CD4-positive, alpha-beta T cell (primary cell): ENCODE data around the gene MSGN1. TPM values are rescaled to one million over a fixed set of nuclear protein-coding genes. Genes with fewer than 3 reads are reported as not detected.

Experiments used
- ATAC-seq: fragments of 200-7000 bp; cut with Tn5 transposase; one replicate; pipeline ENCODE4 v1.10.0; 2022; ENCODE audit warnings: mild to moderate bottlenecking; ENCODE audit not compliant: poor library complexity
- CTCF ChIA-PET: fragments of 350-600 bp; sonication (Branson Sonifier 250); formaldehyde crosslinking; loops from one replicate; lab custom pipeline; 2021; ENCODE audit warnings: antibody characterized with exemption, inconsistent platforms; lab: Charles Lee
- POLR2A ChIA-PET: fragments of 350-600 bp; sonication (Branson Sonifier 250); formaldehyde crosslinking; loops from one replicate; lab custom pipeline; 2021; ENCODE audit warnings: antibody characterized with exemption, inconsistent platforms; lab: Charles Lee
- DNase-seq, 14 experiments: peaks; one replicate each; pipeline ENCODE4 v3.0.0-alpha.2; 2013 to 2020; ENCODE audit warnings: mixed read lengths in 2 of 14
- H3K27ac ChIP-seq, 2 donors: one replicate each; pipeline versions ENCODE4 v1.5.1 to v1.7.0; 2013; ENCODE audit warnings: low read length in 2 of 2, low read depth in 1 of 2, mild to moderate bottlenecking in 1 of 2
- H3K27me3 ChIP-seq, 2 experiments: 1 replicate in 1 of 2; 2 replicates in 1 of 2; pipeline versions ENCODE4 v1.6.1 to v1.7.0; 2013; ENCODE audit warnings: low read length in 2 of 2, control low read depth in 1 of 2, mild to moderate bottlenecking in 1 of 2, moderate library complexity in 1 of 2; ENCODE audit not compliant: insufficient read depth in 2 of 2, control insufficient read depth in 1 of 2
- H3K36me3 ChIP-seq: one replicate; pipeline ENCODE4 v1.6.1; 2013; ENCODE audit warnings: low read length, control low read depth; ENCODE audit not compliant: insufficient read depth
- H3K4me1 ChIP-seq: one replicate; pipeline ENCODE4 v1.6.1; 2013; ENCODE audit warnings: low read length, control low read depth; ENCODE audit not compliant: insufficient read depth
- H3K4me3 ChIP-seq: one replicate; pipeline ENCODE4 v1.5.1; 2013; ENCODE audit warnings: mild to moderate bottlenecking, low read length, moderate library complexity
- H3K9me3 ChIP-seq, 2 experiments: 1 replicate in 1 of 2; 2 replicates in 1 of 2; pipeline versions ENCODE4 v1.6.1 to v1.7.0; 2013; ENCODE audit warnings: low read length in 2 of 2, mild to moderate bottlenecking in 2 of 2, control low read depth in 1 of 2, moderate library complexity in 1 of 2; ENCODE audit not compliant: control insufficient read depth in 1 of 2, insufficient read depth in 1 of 2
- H3K27ac Mint-ChIP-seq: one replicate; pipeline ENCODE4 v1.8.0; 2020; ENCODE audit warnings: mixed read lengths
- H3K27me3 Mint-ChIP-seq: one replicate; pipeline ENCODE4 v1.8.0; 2021; ENCODE audit warnings: mixed read lengths
- H3K36me3 Mint-ChIP-seq: one replicate; pipeline ENCODE4 v1.8.0; 2021; ENCODE audit warnings: low read depth, mixed read lengths
- H3K4me1 Mint-ChIP-seq: one replicate; pipeline ENCODE4 v1.8.0; 2021; ENCODE audit warnings: low read depth, mixed read lengths
- H3K4me3 Mint-ChIP-seq: one replicate; pipeline ENCODE4 v1.8.0; 2020; ENCODE audit warnings: mild to moderate bottlenecking, mixed read lengths
- H3K9me3 Mint-ChIP-seq: one replicate; pipeline ENCODE4 v1.8.0; 2020; ENCODE audit warnings: mixed read lengths
- intact Hi-C, 2 experiments: fragments of 100-400 bp; cut with DNase I in 1 of 2; cut with micrococcal nuclease in 1 of 2; formaldehyde crosslinking; loops; one replicate each; pipeline versions ENCODE4 v1.15.1 to v1.9.0; 2023 to 2025; cut with DNase I, micrococcal nuclease
- total RNA-seq, 174 experiments: library from RNA in 2 of 174; stranded (reverse) in 2 of 174; gene quantifications; one replicate each; pipeline ENCODE4 v1.2.3 and lab custom pipeline; 2021 to 2026
- TF ChIP-seq, protein P1 (sequence below): fragments of 200-600 bp; IDR thresholded peaks from one replicate; pipeline ENCODE4 v1.8.0; 2022; ENCODE audit warnings: antibody characterized with exemption, mild to moderate bottlenecking

Gene MSGN1
- total RNA-seq, 2 experiments from 2014 or later, result not detected

DNA sequence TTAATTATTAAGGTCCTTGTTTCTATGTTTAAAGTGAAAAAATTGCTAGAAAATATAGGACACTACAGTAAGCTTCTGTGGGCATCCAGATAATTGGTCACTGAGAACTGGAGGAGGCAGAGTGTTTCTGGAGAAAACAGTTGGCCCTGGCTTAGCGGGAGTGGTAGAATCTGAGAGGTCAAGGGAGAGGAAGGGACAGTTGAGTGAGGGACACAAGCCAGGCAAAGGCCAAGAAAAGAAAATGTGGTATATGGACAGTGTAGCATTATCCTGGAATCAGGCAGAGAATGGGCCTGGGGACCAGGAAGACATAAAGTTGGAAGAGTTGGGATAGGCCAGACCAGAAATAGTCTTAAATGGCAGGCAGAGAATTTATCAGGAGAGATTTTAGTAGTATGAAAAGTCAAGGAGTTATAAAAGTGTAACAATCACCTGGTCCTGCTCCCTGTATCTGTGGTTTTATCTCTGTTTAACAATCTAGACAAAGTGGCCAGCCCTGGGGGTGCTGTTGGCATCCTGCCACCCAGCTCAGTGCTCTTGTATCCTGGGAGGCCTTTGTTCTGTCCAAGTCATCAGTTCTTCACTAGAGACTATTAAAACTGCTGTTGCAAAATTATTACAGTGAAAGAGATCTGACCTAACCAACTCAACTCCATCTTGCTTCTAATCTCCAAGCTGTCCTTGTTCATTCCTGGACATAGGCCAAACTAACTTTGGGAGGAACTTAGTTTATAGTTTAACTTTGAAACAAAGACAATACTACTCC lies 15.4 kb upstream of the MSGN1 start:
- H3K27me3 ChIP-seq, result peaks cover 3 to 8% of the 10 kb centered on the region in 2 experiments

DNA sequence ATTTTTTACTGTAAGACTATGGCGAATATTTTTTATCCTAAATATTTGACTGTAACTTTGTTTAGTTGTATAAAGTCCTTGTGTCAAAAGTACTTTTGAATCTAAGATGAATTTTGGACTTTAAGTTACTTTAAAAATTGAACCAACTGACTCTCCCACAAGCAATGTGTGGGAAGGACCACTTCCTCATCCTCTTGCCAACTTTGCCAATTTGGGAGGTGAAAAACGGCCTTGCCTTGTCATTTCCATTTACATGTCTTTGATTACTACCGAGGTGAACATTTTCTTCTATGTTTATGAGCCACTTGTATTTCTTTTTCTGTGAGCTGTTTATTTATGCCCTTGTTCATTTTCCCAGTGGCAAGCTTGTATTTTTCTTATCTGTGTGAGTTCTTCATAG lies 12.8 kb upstream of the MSGN1 start:
- intact Hi-C loops, result no loop called here
- CTCF ChIA-PET, result no interaction called here
- H3K27ac ChIP-seq, result no peak overlapping the region
- peaks cover 23% of the 10 kb centered on the region for H3K27me3 Mint-ChIP-seq
- no peaks in the 10 kb centered on the region for H3K9me3 Mint-ChIP-seq
- peaks cover 3 to 8% of the 10 kb centered on the region in 2 experiments for H3K27me3 ChIP-seq
- H3K27ac Mint-ChIP-seq, result no peak overlapping the region
- no peaks in the 10 kb centered on the region for H3K9me3 ChIP-seq
- TF ChIP-seq, protein P1, sequence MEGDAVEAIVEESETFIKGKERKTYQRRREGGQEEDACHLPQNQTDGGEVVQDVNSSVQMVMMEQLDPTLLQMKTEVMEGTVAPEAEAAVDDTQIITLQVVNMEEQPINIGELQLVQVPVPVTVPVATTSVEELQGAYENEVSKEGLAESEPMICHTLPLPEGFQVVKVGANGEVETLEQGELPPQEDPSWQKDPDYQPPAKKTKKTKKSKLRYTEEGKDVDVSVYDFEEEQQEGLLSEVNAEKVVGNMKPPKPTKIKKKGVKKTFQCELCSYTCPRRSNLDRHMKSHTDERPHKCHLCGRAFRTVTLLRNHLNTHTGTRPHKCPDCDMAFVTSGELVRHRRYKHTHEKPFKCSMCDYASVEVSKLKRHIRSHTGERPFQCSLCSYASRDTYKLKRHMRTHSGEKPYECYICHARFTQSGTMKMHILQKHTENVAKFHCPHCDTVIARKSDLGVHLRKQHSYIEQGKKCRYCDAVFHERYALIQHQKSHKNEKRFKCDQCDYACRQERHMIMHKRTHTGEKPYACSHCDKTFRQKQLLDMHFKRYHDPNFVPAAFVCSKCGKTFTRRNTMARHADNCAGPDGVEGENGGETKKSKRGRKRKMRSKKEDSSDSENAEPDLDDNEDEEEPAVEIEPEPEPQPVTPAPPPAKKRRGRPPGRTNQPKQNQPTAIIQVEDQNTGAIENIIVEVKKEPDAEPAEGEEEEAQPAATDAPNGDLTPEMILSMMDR, result no peak
- ATAC-seq, result no peak
- no peaks in the 10 kb centered on the region for H3K36me3 Mint-ChIP-seq
- POLR2A ChIA-PET, result no interaction called here
- no peaks in the 10 kb centered on the region for H3K4me1 Mint-ChIP-seq
- no peak for DNase-seq
- H3K36me3 ChIP-seq, result no peaks in the 10 kb centered on the region
- no peaks in the 10 kb centered on the region for H3K4me1 ChIP-seq
- H3K4me3 ChIP-seq, result no peak overlapping the region
- no peak overlapping the region for H3K4me3 Mint-ChIP-seq

More for the DNA sequence above, 15.4 kb upstream of the MSGN1 start:
- H3K4me3 ChIP-seq, result no peak overlapping the region
- Mint-ChIP-seq H3K27ac (no peak overlapping the region), H3K9me3 (no peaks in the 10 kb centered on the region), H3K4me1 (no peaks in the 10 kb centered on the region), H3K27me3 (peaks cover 24% of the 10 kb centered on the region), H3K36me3 (no peaks in the 10 kb centered on the region), H3K4me3 (no peak overlapping the region)
- intact Hi-C loops, result no loop called here
- ATAC-seq (no peak), DNase-seq (no peak)
- H3K9me3 ChIP-seq, result no peaks in the 10 kb centered on the region
- ChIA-PET CTCF (no interaction called here), POLR2A (no interaction called here)
- TF ChIP-seq, protein P1, result no peak
- H3K4me1 ChIP-seq, result no peaks in the 10 kb centered on the region
- no peak overlapping the region for H3K27ac ChIP-seq
- no peaks in the 10 kb centered on the region for H3K36me3 ChIP-seq

DNA sequence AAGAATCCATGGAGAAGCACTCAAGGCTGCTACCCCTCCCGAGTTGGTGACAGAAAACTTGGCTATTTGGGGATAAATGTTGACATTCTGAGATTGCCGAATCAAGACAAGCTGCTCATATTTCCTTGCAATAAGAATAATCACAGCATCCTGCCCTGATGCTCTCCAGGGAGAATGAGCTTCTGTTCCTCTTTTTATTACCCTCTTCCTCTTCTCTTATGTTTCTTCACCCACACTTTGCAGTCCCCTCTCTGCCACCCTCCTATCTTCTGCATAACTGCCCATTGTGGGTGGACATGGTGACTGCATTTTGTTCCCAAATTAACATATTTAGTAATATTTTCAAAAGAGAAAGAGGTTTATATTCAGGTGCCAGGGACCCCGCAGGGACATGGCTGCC lies 11.9 kb upstream of the MSGN1 start:
- DNase-seq, result peak in 3 of 14 experiments; percentile 5 to 9 (median 8)
- no peaks in the 10 kb centered on the region for H3K4me1 Mint-ChIP-seq
- ChIA-PET POLR2A (no interaction called here), CTCF (no interaction called here)
- TF ChIP-seq, protein P1, result no peak
- no peak overlapping the region for H3K4me3 Mint-ChIP-seq
- H3K9me3 Mint-ChIP-seq, result no peaks in the 10 kb centered on the region
- Histone ChIP-seq H3K27ac (no peak overlapping the region), H3K36me3 (no peaks in the 10 kb centered on the region), H3K4me3 (no peak overlapping the region), H3K27me3 (peaks cover 3 to 8% of the 10 kb centered on the region in 2 experiments), H3K4me1 (no peaks in the 10 kb centered on the region), H3K9me3 (no peaks in the 10 kb centered on the region)
- H3K36me3 Mint-ChIP-seq, result no peaks in the 10 kb centered on the region
- no peak overlapping the region for H3K27ac Mint-ChIP-seq
- ATAC-seq, result no peak
- peaks cover 19% of the 10 kb centered on the region for H3K27me3 Mint-ChIP-seq
- intact Hi-C loops, result no loop called here
